GM21526 (cell line): ENCODE data around the gene CELF2.

Experiments
- ATAC-seq: cut with Tn5 transposase; IDR thresholded peaks from one replicate; pipeline ENCODE4 v1.9.1; 2021; ENCODE audit warnings: moderate library complexity; ENCODE audit not compliant: unreplicated experiment, low FRiP score

CELF2 gene

DNA sequence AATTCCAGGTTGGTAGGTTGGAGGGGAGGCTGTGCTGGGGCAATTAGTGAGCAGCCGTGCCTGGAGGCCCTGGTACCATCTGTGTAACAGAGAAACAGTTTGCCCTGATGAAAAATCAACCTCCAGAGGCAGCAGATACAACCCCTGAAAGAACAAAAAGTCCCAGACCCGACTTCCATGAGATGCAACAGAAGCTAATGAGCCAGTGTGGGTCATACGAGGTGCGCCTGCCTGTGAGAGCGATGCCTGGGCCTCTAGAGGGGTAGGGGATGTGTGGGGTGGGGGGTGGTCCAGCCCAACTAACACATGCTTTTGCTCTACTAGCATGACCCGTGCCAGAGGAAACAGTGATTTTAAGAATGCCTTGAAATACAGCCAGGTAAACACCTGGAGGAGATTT lies 39.3 kb downstream of the CELF2 start:
- no peak for ATAC-seq

GRCh38 chr10:11057448-11057847 lies 39.8 kb downstream of the CELF2 start:
- no peak for ATAC-seq

DNA sequence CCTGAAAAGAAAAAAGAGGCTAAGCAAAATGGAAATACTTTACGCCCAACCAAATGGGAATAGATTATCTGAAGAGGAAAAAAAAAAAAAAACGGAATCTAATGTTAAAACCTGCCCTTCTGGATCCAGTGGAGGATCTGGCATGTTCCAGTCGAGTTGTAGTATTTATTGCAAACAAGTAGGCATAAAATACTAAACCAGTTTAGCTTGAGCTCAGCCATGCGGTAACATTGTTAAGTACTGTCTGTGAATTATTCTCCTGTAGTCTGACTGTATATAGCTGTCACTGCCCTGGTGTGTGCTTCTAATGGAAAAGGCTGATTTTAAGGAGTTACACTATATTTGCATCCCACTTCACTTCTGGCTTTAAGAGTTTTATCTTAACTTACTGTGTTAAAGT lies 40.3 kb downstream of the CELF2 start:
- ATAC-seq = no peak

DNA sequence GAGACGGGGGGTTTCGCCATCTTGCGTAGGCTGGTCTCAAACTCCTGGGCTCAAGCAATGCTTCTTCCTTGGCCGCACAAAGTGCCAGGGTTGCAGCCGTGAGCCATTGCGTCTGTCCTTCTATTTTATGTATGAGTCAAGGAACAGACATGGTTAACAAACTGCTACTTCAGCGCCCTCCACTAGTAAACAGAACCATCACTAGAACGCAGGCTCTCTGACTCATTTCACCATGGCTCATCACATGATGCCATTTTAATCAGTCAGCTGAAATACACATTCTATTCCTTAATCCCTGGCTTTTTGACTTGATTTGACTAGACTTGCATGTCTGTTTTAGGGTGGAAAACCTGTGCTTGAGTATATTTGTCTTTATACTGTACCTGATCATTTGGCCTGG lies 41.3 kb downstream of the CELF2 start:
- ATAC-seq = no peak

DNA sequence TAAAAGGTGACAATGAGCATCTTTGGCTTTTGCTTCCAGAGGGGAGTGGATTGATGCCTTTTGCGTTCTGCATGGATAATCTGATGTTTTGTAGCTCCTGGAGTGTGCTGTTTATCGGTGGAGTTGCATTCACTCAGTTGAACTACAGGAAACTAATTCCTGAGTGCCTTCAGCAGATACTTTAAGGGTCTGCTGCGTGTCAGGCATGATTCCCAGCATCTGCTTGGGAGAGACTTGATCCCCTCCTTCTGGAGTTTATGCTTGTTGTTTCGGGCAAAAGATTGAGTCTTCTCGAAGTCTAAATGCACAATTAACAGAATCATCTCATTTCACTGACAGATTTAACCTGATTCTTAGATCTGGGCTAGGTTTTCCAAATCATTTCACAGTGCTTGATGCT lies 46.2 kb downstream of the CELF2 start:
- no peak for ATAC-seq

DNA sequence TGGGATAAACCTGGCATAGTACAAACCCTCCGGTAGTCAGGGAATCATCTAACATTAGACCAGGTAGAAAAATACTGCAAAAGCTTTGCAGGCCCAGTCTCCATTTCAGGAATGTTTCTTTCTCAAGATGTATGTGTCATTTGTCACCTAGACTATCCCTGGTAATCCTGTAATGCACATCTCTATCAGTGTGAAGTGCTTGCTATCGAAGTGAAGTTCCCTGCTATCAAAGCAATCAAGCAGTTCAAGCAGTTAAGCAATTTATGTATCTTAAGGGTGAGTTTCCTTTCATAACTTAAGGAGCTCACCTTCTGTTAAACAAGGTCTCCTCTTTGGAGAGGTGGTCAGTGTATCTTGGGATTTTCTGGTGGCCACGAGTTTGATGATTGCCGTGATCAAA lies 47.2 kb downstream of the CELF2 start:
- ATAC-seq = no peak

DNA sequence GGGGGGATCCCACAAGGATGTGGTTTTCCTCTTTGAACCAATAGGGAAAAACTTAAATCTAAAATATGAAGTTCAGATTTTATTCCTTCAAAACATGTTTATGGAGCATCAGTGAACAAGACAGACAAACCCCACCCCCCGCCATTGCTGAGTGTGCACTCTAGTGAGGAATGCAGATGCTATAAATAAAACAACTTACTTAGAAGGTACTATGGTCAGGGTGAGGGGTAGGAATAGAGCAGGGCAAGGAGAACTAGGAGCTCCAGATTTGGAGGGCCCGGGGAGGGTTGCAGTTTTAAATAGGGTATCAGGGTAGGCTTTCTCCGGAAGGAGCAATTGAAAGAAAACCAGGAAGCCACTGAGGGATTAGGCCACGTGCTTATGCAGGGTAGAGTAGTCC lies 47.9 kb downstream of the CELF2 start:
- no peak for ATAC-seq

DNA sequence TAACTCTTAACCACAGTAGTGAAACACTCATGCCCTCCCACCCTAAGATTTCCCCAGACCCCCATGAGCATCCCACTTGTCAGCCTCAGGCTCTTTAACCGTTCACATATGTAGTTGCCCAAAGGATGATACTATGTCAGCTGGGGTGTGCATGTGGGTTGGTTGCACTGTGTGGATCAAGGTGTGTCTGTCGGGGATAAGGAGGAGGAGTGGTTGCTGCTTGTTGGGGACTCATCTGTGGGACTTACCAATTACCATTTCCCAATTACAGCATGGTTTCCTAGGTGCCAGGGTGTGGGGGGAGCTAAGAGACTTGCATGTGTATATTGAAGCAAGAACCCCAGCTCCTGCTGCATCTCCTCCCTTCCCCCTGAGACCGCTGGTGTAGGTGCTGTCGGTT lies 48.8 kb downstream of the CELF2 start:
- no peak for ATAC-seq

DNA sequence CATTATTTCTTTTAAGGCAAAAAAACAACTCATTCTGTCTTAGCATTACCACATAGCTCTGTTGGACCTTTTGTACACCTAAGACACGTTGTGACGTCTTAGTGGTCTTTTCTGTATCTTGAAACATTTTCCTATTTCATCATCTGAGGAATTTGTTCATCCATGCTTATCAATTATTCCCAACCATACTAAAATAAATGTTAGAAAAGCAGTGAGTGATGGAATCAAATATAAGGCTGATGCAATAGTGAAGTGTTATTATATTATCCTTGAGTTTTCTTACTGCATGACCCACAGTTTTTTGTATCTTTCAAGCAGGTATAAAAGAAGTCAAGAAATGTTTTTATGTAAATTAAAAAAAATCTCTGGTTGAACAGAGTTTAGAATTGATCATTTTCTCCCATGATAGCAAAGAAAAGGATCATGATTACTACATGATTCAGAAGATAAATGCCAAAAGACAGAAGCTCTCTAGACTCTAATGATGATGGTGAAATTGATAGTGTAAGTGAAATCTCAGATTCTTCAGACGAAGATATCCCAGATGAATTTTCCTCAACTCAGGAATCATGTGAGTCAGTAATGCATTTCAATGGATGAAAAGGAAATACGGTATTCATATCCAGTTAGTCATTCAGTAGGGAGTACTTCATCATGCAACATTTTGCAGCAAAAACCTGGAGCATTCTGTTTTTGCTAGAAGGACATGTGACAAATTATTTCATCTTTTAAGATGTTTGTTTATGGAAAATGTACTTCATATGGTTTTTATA lies 51.4 kb downstream of the CELF2 start:
- no peak for ATAC-seq

DNA sequence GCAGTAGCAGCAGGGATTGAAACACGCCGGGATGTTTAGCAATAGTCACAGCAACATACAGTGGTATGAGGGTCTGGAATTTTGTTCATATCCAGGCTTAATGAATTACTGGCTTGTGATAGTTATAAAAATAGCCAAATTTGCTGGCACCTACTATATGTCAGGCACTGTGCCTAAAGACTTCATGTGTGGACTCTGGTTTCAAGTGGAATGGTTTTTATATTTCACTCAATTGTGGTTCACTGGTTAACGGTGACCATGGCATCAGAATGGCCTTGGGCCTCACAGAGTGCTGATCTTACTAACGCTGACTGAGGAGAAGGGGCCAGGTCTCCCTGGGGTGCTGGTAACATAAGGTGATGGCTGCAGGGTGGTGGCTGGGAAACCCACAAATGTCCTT lies 55.7 kb downstream of the CELF2 start:
- no peak for ATAC-seq

DNA sequence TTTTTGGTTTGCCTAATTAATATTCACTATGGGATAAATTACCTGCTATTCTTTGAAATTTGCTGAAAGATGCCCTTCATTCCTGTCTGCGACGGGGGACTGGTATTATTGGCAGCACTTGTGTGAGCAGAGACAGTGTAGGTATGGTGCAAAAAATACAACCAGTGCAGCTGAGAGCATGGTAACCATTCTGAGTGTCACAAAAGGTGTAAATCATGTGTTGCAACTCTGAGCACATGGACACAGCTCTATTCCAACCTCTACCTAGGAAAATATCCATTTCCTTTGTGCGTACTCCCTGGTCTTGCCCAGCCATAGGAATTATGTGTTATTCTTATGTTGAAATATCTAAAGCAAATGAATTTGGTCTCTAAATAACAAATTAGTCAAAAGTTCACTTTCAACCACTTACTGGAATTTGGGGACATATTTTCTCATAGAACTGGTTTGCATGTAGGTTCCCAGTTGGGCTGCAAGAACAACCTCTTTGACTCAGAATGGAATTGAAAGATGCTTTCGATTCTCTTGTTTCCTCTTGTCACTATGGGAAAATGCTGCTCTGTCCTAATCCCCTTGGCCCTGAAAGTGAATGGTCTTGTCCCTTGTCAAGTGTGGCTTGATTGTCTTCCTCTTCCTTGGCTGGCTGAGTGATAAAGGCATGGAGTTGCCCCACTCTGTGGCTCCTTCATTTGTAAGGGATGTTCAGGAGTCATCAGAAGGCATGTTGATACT lies 57.0 kb downstream of the CELF2 start:
- ATAC-seq = peak; percentile 84

GRCh38 chr10:11076221-11076620 lies 58.5 kb downstream of the CELF2 start:
- no peak for ATAC-seq

DNA sequence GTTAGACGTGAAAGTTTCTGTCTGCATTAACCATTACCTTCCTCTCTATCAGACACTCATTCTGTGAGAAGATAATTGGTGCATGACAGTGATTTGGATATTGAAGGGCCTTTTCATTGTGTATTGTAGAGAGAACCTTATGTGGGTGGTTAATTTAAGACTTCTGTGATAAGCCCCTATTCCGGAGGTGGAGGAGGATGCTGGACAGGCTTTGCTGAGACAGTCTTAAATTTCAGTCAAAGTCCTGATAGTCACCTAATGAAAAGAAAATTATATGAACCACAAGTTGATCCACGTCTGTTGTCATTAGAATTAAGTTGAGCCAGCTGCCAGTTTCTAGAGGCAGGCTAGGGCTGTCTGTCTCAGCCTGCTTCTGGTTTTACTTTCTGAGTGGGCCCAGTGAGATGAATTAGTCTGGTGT lies 62.9 kb downstream of the CELF2 start:
- ATAC-seq = peak; percentile 84

GRCh38 chr10:11081408-11081807 lies 63.7 kb downstream of the CELF2 start:
- ATAC-seq = no peak

GRCh38 chr10:11082526-11082925 lies 64.9 kb downstream of the CELF2 start:
- ATAC-seq = no peak

- ATAC-seq = no peak
Measured at GRCh38 chr10:11083051-11083450, 65.4 kb downstream of the CELF2 start.

DNA sequence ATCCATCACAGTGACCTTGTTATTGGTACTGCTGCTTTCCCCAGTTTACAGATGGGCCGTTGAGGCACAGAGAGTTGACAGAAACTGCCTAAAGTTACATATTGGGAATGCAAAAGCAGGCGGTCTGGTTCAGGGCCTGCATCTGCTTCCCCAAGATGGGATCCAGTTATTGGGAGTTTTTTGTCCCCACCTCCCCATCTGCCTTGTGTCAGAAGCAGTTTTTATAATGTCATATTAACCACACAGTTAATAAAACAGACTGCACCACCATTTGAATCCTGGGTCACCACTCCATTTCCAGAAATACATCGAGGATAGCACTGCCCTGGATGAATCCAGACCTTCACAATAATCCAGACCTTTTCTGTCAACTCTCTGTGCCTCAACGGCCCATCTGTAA lies 67.9 kb downstream of the CELF2 start:
- ATAC-seq = no peak

DNA sequence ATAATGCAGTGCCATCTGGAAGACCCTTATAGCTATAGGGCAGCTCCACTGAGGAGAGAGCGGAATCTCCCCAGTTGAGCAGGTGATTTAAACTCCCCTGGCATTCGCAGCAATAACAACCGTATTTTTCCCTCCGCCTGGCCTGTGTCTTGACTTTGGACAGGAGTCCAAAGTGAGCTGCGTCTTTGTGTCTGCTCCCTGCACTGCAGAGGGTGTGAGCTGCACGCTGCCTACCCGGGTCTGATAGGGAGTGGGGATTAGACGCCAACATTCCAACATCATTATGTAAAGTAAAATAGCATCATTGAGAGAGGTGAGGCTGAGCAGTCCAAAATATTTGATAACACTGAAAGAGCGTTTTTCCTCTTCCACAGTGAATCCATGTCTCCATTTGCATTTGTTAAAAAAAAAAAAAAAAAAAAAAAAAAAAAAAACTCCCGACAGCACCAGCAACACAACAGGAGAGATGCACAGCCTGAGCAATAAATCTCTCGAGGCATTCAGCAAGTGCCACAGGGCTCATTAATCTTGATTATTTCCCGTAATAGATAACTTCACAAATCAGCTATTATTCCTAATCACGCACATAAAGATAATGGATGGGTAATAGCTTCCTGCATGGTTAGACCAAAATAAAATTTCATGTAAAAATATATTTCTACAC lies 68.6 kb downstream of the CELF2 start:
- no peak for ATAC-seq

DNA sequence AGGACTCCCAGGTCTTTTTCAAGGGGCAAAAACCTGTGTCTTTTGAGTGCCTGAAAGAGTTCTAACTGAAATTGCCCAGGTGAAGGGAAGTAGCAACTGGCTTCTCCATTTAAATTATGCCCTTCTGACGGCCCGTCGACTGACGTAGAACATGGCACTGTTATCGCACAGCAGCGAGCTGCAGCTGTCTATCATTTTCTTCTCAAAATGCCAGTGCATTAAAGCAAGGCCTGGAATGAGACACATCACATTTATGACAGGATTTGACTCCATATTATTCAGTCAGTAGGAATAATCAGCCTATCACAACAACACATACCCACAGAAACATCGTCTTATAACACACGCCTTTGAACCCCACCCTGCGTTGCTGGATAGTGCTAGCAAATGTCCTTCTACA lies 69.7 kb downstream of the CELF2 start:
- ATAC-seq = no peak

GRCh38 chr10:11088709-11089108 lies 71.0 kb downstream of the CELF2 start:
- no peak for ATAC-seq

- no peak for ATAC-seq
Measured at GRCh38 chr10:11089272-11089671, 71.6 kb downstream of the CELF2 start.
